ENCODE measurements around the gene ZNF43. TPM values are rescaled to one million over a fixed set of nuclear protein-coding genes. Genes with fewer than 3 reads are reported as not detected.
A peak's percentile ranks its signal among the peaks of the same experiment; 100 is the strongest.
"Not testable (repeated sequence)": the region's sequence is repeated elsewhere in the genome, so short reads cannot be mapped to it uniquely, and the experiment has no call there.

Gene ZNF43
- 5.8 and 9.6 TPM in 2 replicates for total RNA-seq

GRCh38 chr19:21835810-21836444, at the start of gene ZNF43:
ZNF43 (minus strand) TSS chr19:21836182; CDS start chr19:21836038, 144 bp downstream.
- DNase-seq (ENCODE audit: low read depth in 2 of 2) = peak; percentile 89 to 94

GRCh38 chr19:21885516-21885915, 49.5 kb upstream of the ZNF43 start:
- not testable (repeated sequence) for DNase-seq (ENCODE audit: low read depth in 2 of 2)

- not testable (repeated sequence) for DNase-seq (ENCODE audit: low read depth in 2 of 2)
Observed at GRCh38 chr19:21884786-21885185, 48.8 kb upstream of the ZNF43 start.

GRCh38 chr19:21883516-21883915, 47.5 kb upstream of the ZNF43 start:
- no peak for DNase-seq (ENCODE audit: low read depth in 2 of 2)

GRCh38 chr19:21880761-21881160, 44.8 kb upstream of the ZNF43 start:
- not testable (repeated sequence) for DNase-seq (ENCODE audit: low read depth in 2 of 2)

- DNase-seq (ENCODE audit: low read depth in 2 of 2) = no peak
Observed at GRCh38 chr19:21878646-21879045, 42.7 kb upstream of the ZNF43 start.

- DNase-seq (ENCODE audit: low read depth in 2 of 2) = no peak
Observed at GRCh38 chr19:21877976-21878375, 42.0 kb upstream of the ZNF43 start.

GRCh38 chr19:21876608-21877007, 40.6 kb upstream of the ZNF43 start:
- not testable (repeated sequence) for DNase-seq (ENCODE audit: low read depth in 2 of 2)

- DNase-seq (ENCODE audit: low read depth in 2 of 2) = no peak
Observed at GRCh38 chr19:21856773-21857514, 21.0 kb upstream of the ZNF43 start.

GRCh38 chr19:21851596-21852345, 15.8 kb upstream of the ZNF43 start:
- peak; percentile 94 to 98 for DNase-seq (ENCODE audit: low read depth in 2 of 2)

GRCh38 chr19:21850656-21851255, 14.8 kb upstream of the ZNF43 start:
- DNase-seq (ENCODE audit: low read depth in 2 of 2) = no peak

GRCh38 chr19:21848706-21849105, 12.7 kb upstream of the ZNF43 start:
- no peak for DNase-seq (ENCODE audit: low read depth in 2 of 2)

GRCh38 chr19:21843081-21843480, 7.1 kb upstream of the ZNF43 start:
- DNase-seq (ENCODE audit: low read depth in 2 of 2) = no peak

- no peak for DNase-seq (ENCODE audit: low read depth in 2 of 2)
Observed at GRCh38 chr19:21841488-21842097, 5.6 kb upstream of the ZNF43 start.

- DNase-seq (ENCODE audit: low read depth in 2 of 2) = no peak
Observed at GRCh38 chr19:21841081-21841480, 5.1 kb upstream of the ZNF43 start.

- DNase-seq (ENCODE audit: low read depth in 2 of 2) = no peak
Observed at GRCh38 chr19:21839976-21840375, 4.0 kb upstream of the ZNF43 start.

- no peak for DNase-seq (ENCODE audit: low read depth in 2 of 2)
Observed at GRCh38 chr19:21838646-21839045, 2.7 kb upstream of the ZNF43 start.

GRCh38 chr19:21835429-21835809, 563 bp downstream of the ZNF43 start:
- no peak for DNase-seq (ENCODE audit: low read depth in 2 of 2)

GRCh38 chr19:21833733-21834132, 2.2 kb downstream of the ZNF43 start:
- no peak for DNase-seq (ENCODE audit: low read depth in 2 of 2)

GRCh38 chr19:21824679-21825078, 11.3 kb downstream of the ZNF43 start:
- no peak for DNase-seq (ENCODE audit: low read depth in 2 of 2)

- DNase-seq (ENCODE audit: low read depth in 2 of 2) = no peak
Observed at GRCh38 chr19:21823224-21823623, 12.8 kb downstream of the ZNF43 start.

- no peak for DNase-seq (ENCODE audit: low read depth in 2 of 2)
Observed at GRCh38 chr19:21812448-21812847, 23.5 kb downstream of the ZNF43 start.

Data from dermis microvascular lymphatic vessel endothelial cell (primary cell).